GM06990 (cell line): ENCODE data around the gene MAPKAPK2.

Experiments used
- DNase-seq: peaks from one replicate; pipeline ENCODE4 v3.0.0-alpha.2; 2011; ENCODE audit not compliant: insufficient read length; ENCODE audit errors: extremely low read depth
- H3K27me3 ChIP-seq: replicated peaks from 2 replicates; pipeline ENCODE4 v1.6.0; 2011; ENCODE audit warnings: low read length; ENCODE audit not compliant: control insufficient read depth, insufficient read depth
- H3K36me3 ChIP-seq: 2 replicates; pipeline ENCODE4 v1.5.1; 2011; ENCODE audit warnings: low read length; ENCODE audit not compliant: control insufficient read depth, insufficient read depth
- H3K4me3 ChIP-seq: replicated peaks from 2 replicates; pipeline ENCODE4 v1.5.1; 2011; ENCODE audit warnings: low read depth, mild to moderate bottlenecking, control low read depth, low read length
- TF ChIP-seq, protein P1 (sequence below): IDR thresholded peaks from 2 replicates; pipeline ENCODE4 v1.5.1; 2011; ENCODE audit warnings: low read length, control low read depth, mild to moderate bottlenecking, inconsistent platforms; ENCODE audit not compliant: insufficient read depth, poor library complexity, severe bottlenecking

Gene MAPKAPK2

DNA sequence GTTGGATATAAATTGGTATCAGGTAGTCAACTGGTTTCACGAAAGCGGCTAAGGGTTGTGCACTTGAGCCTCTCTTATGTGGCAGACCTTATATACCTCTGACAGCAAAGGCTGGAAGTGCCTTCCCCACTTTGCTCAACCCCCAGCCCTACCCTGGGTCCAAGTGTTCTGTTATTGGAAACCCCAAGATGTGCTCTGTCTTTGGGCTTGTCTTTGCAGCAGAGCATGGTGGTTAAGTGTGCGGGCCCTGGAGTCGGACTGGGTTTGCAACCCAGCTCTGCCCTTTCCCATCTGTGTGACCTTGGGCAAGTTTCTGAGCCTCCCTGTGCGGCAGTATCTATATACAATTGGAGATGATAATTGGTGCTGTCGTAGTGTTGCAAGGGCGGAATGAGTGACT lies 98.8 kb downstream of the MAPKAPK2 start:
- H3K36me3 ChIP-seq = no peaks in the 10 kb centered on the region; the same call in 1 of the 2 replicates
- H3K4me3 ChIP-seq = no peak overlapping the region
- TF ChIP-seq, protein P1, sequence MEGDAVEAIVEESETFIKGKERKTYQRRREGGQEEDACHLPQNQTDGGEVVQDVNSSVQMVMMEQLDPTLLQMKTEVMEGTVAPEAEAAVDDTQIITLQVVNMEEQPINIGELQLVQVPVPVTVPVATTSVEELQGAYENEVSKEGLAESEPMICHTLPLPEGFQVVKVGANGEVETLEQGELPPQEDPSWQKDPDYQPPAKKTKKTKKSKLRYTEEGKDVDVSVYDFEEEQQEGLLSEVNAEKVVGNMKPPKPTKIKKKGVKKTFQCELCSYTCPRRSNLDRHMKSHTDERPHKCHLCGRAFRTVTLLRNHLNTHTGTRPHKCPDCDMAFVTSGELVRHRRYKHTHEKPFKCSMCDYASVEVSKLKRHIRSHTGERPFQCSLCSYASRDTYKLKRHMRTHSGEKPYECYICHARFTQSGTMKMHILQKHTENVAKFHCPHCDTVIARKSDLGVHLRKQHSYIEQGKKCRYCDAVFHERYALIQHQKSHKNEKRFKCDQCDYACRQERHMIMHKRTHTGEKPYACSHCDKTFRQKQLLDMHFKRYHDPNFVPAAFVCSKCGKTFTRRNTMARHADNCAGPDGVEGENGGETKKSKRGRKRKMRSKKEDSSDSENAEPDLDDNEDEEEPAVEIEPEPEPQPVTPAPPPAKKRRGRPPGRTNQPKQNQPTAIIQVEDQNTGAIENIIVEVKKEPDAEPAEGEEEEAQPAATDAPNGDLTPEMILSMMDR = no peak
- DNase-seq = no peak
- no peaks in the 10 kb centered on the region for H3K27me3 ChIP-seq
